Lower leg skin (tissue), 3 donors: Measurements from ENCODE around the gene EFCAB5.

ENCODE experiments used
- POLR2A ChIP-seq, 2 donors: fragments of 450-650 bp; IDR thresholded peaks; one replicate each; pipeline ENCODE4 v1.6.1; 2016 to 2017; ENCODE audit warnings: antibody characterized with exemption in 2 of 2, mild to moderate bottlenecking in 1 of 2, moderate library complexity in 1 of 2
- TF ChIP-seq, protein P1 (sequence below), 3 donors: fragments of 450-650 bp; IDR thresholded peaks; one replicate each; pipeline ENCODE4 v1.5.1; 2016; ENCODE audit warnings: antibody characterized with exemption in 3 of 3, mild to moderate bottlenecking in 3 of 3, moderate library complexity in 2 of 3

DNA sequence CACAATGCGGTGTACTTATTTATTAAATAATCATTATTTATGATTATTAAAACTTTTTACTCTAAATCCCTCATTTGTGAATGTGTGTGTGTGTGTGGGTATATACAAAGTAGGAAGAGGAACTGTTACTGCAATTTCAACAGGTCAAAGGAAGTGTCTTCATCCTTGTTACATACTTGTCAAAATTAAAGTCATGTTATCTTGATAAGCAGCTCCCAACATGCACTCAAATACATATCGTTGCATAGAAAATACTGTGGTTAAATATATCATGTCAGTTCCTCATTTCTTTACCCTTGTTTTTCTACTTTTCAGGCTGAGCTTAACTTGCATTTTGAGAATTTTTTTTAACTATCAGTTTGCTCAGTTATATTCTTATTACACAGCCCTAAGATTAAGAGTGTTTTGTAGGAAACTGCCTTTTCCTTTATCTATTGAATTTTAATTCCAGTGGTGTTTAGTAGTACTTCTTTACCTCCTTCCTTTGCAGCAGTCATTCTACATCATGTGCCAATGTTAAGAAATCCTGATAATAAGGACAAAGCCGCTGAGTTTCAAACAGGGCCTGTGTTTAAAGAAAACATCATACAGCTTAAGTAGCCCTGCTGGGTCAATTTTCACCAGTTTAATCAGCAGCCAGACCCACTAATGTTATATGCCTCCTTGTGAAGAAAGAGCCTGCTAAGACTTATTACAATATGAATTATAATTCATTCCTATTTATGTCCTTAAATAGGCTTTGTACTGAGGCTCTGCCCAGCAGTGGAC lies 7.2 kb downstream of the EFCAB5 start:
- TF ChIP-seq, protein P1, sequence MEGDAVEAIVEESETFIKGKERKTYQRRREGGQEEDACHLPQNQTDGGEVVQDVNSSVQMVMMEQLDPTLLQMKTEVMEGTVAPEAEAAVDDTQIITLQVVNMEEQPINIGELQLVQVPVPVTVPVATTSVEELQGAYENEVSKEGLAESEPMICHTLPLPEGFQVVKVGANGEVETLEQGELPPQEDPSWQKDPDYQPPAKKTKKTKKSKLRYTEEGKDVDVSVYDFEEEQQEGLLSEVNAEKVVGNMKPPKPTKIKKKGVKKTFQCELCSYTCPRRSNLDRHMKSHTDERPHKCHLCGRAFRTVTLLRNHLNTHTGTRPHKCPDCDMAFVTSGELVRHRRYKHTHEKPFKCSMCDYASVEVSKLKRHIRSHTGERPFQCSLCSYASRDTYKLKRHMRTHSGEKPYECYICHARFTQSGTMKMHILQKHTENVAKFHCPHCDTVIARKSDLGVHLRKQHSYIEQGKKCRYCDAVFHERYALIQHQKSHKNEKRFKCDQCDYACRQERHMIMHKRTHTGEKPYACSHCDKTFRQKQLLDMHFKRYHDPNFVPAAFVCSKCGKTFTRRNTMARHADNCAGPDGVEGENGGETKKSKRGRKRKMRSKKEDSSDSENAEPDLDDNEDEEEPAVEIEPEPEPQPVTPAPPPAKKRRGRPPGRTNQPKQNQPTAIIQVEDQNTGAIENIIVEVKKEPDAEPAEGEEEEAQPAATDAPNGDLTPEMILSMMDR (IDR thresholded peaks at IDR 0.05), result no peak
- no peak for TF ChIP-seq POLR2A (IDR thresholded peaks at IDR 0.05)
